Stimulated activated CD8-positive, alpha-beta memory T cell treated with anti-CD3 and anti-CD28 coated beads, Interleukin-7, amount 100 ng/mL, for 48 hours (primary cell): Measurements from ENCODE around the gene SDR42E2.

ENCODE experiments used
- DNase-seq, 2 donors: peaks; one replicate each; pipeline ENCODE4 v3.0.0-alpha.2; 2020; ENCODE audit warnings: low read depth in 1 of 2; ENCODE audit errors: extremely low read depth in 1 of 2

The SDR42E2 gene

GRCh38 chr16:22240023-22240710, 77.9 kb downstream of the SDR42E2 start:
- no peak for DNase-seq
